ENCODE measurements around the gene DCUN1D2. TPM values are rescaled to one million over a fixed set of nuclear protein-coding genes. Genes with fewer than 3 reads are reported as not detected.

The DCUN1D2 gene
- total RNA-seq, 1 donor from 2014 or later, result 23.8 TPM

DNA sequence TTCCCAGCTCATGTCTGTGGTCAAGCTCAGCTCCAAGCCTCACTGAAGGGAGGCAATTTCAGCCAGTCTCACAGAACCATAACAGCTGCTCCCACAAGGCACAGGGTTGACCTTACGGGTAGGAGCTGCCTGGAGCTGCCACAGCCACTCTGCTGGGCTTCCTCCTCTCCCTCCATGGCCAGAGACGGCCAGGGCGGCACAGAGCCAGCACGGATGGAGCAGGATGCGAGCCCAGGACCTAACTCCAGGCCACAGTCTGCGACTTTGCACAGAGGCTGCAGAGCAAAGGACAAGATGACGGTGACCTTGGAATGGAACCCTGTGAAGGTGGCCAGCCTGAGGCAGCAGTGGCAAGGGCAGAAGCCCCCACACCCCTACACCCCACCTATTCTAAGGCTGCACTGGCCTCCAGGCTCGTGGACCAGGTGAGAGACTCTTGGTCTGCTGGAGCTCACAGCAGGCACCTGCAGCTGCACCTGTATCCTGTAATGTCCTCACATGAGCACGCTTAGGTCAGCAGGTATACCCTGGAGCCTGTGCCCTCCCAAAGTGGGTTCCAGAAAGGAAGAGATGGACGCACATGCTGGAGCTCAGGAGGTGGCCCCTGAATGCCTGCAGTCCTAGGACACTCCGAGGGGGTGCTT lies 66.9 kb downstream of the DCUN1D2 start:
- Histone ChIP-seq H3K27me3 (no peaks in the 10 kb centered on the region), H3K4me1 (no peaks in the 10 kb centered on the region), H3F3A (ENCODE audit: low read depth) (peaks cover 4% of the 10 kb centered on the region), H3K36me3 (no peaks in the 10 kb centered on the region), H2AFZ (replicated peaks) (no peak overlapping the region), H3K9me3 (ENCODE audit: low read depth) (no peaks in the 10 kb centered on the region), H3K79me2 (ENCODE audit: low read depth) (no peaks in the 10 kb centered on the region), H4K20me1 (ENCODE audit: low read depth) (no peaks in the 10 kb centered on the region), H3K4me3 (no peak overlapping the region), H3K9ac (no peak overlapping the region), H3K27ac (no peak overlapping the region), H3K4me2 (no peak overlapping the region)
- Mint-ChIP-seq H3K9me3 (no peaks in the 10 kb centered on the region), H3K36me3 (no peaks in the 10 kb centered on the region), H3K27me3 (ENCODE audit: insufficient read depth, low read depth) (peaks cover 4% of the 10 kb centered on the region), H3K4me1 (peaks cover 9% of the 10 kb centered on the region), H3K27ac (no peak overlapping the region), H3K4me3 (no peak overlapping the region)
- no peak for TF ChIP-seq CTCF (IDR thresholded peaks at IDR 0.05)
- TF ChIP-seq EZH2 (IDR thresholded peaks at IDR 0.05), result no peak
- TF ChIP-seq EZH2phosphoT487 (IDR thresholded peaks at IDR 0.05), result no peak
- DNase-seq (ENCODE audit: low spot score), result no peak

GRCh38 chr13:113422807-113423519 lies 67.5 kb downstream of the DCUN1D2 start:
- Histone ChIP-seq H3K9ac (no peak overlapping the region), H3K27me3 (no peaks in the 10 kb centered on the region), H3K36me3 (no peaks in the 10 kb centered on the region), H3K4me1 (no peaks in the 10 kb centered on the region), H3K4me2 (no peak overlapping the region), H3F3A (ENCODE audit: low read depth) (peaks cover 4% of the 10 kb centered on the region), H3K9me3 (ENCODE audit: low read depth) (no peaks in the 10 kb centered on the region), H3K4me3 (no peak overlapping the region), H2AFZ (replicated peaks) (no peak overlapping the region), H4K20me1 (ENCODE audit: low read depth) (no peaks in the 10 kb centered on the region), H3K27ac (no peak overlapping the region), H3K79me2 (ENCODE audit: low read depth) (no peaks in the 10 kb centered on the region)
- TF ChIP-seq EZH2phosphoT487 (IDR thresholded peaks at IDR 0.05) (no peak), CTCF (IDR thresholded peaks at IDR 0.05) (no peak), EZH2 (IDR thresholded peaks at IDR 0.05) (no peak)
- H3K27me3 Mint-ChIP-seq (ENCODE audit: insufficient read depth, low read depth), result peaks cover 4% of the 10 kb centered on the region
- H3K36me3 Mint-ChIP-seq, result no peaks in the 10 kb centered on the region
- peaks cover 10% of the 10 kb centered on the region for H3K4me1 Mint-ChIP-seq
- no peak overlapping the region for H3K27ac Mint-ChIP-seq
- H3K4me3 Mint-ChIP-seq, result no peak overlapping the region
- no peaks in the 10 kb centered on the region for H3K9me3 Mint-ChIP-seq
- DNase-seq (ENCODE audit: low spot score), result no peak

- H3K36me3 ChIP-seq, result no peaks in the 10 kb centered on the region
- peaks cover 4% of the 10 kb centered on the region for H3F3A ChIP-seq (ENCODE audit: low read depth)
- H3K27me3 ChIP-seq, result no peaks in the 10 kb centered on the region
- Mint-ChIP-seq H3K4me1 (peaks cover 17% of the 10 kb centered on the region), H3K27me3 (ENCODE audit: insufficient read depth, low read depth) (peaks cover 4% of the 10 kb centered on the region), H3K9me3 (no peaks in the 10 kb centered on the region), H3K27ac (peak overlapping the region; percentile 92), H3K36me3 (no peaks in the 10 kb centered on the region), H3K4me3 (no peak overlapping the region)
- H3K27ac ChIP-seq, result no peak overlapping the region
- H3K79me2 ChIP-seq (ENCODE audit: low read depth), result no peaks in the 10 kb centered on the region
- H3K4me2 ChIP-seq, result no peak overlapping the region
- no peaks in the 10 kb centered on the region for H3K9me3 ChIP-seq (ENCODE audit: low read depth)
- DNase-seq (ENCODE audit: low spot score), result no peak
- no peak overlapping the region for H3K9ac ChIP-seq
- no peaks in the 10 kb centered on the region for H4K20me1 ChIP-seq (ENCODE audit: low read depth)
- H3K4me1 ChIP-seq, result peaks cover 6% of the 10 kb centered on the region
- H2AFZ ChIP-seq (replicated peaks), result no peak overlapping the region
- TF ChIP-seq CTCF (IDR thresholded peaks at IDR 0.05), result no peak
- no peak for TF ChIP-seq EZH2phosphoT487 (IDR thresholded peaks at IDR 0.05)
- no peak for TF ChIP-seq EZH2 (IDR thresholded peaks at IDR 0.05)
- no peak overlapping the region for H3K4me3 ChIP-seq
Observed at GRCh38 chr13:113421673-113422270, 68.7 kb downstream of the DCUN1D2 start.
